Right hindlimb (tissue), 1 donor: Measurements from ENCODE around the gene PEPD.
A peak's percentile ranks its signal among the peaks of the same experiment; 100 is the strongest.

ENCODE experiments used
- DNase-seq: peaks from one replicate; pipeline ENCODE4 v3.0.0-alpha.2; 2018

PEPD gene

DNA sequence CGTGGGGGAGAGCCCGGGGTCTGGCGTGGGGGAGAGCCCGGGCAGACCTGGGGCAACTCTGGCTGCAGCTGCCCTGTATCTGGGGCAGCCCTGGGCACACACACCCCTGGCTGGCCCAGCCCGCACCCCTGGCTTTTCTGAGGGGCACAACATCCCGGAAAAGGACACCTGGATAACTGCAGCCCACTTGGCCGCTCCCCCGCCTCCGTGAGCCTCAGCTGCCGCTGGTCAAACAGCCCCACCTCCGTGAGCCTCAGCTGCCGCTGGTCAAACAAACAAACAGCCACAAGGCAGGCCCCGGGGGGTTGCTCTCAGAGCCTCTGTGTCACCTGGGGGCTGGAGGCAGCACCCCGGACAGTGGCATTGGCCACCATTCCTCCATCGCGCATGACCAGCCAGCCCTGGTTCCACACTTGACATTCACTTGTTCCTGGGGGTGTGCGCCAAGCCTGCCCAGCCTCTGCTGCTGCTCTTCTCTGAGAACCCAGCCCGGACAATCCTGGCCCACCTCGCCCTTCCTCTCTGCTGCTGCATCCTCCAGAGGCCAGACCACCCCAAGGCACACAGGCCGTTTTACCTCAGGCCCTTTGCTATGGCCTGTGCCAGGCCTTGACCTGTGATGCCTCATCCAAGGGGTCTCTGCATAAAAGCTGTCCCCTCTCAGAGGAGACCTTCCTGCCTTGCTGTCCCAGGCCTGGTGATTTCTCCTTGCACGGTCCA lies 128.1 kb downstream of the PEPD start:
- DNase-seq: peak; percentile 23

DNA sequence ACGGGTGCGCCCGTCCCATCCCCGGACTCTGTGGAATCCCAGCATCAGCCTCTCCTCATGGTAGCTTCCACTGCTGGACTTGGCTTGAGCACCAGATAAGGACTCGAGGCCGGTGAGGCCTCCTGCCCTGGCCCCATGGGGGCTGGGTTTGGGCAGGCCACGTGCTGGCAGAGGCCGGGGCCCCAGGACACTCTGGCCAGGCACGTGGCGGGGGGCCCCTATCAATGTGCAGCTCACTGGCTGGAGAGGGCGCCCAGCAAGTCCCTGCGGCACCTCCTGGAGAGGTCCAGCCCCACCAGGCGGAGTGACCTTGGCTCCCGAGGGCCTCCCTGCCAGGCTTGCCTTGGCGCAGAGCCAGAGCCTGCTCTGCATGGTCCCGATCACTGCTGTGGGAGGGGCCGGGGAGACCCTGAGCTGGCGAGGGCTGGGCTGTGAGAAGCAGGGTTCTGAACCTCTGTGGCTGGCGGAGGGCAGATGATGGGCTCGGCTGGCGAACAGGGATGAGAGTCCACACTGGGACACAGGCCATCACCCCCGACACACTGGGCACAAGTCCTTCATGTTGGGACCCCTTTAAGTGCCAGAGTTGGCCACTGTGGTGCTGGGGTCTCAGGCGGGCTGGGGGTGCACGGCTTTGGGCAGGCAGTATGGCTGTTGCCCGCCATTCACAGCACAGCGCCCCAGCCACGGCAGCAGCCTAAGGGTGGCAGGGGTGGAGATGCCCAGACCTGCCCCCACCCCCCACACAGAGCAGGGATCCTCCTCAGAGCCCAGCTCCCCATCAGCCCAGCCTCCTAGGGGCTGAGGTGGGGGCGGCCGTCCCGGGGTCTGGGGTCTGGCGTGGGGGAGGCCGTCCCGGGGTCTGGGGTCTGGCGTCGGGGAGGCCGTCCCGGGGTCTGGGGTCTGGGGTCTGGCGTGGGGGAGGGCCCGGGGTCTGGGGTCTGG lies 129.0 kb downstream of the PEPD start:
- peak; percentile 32 for DNase-seq

DNA sequence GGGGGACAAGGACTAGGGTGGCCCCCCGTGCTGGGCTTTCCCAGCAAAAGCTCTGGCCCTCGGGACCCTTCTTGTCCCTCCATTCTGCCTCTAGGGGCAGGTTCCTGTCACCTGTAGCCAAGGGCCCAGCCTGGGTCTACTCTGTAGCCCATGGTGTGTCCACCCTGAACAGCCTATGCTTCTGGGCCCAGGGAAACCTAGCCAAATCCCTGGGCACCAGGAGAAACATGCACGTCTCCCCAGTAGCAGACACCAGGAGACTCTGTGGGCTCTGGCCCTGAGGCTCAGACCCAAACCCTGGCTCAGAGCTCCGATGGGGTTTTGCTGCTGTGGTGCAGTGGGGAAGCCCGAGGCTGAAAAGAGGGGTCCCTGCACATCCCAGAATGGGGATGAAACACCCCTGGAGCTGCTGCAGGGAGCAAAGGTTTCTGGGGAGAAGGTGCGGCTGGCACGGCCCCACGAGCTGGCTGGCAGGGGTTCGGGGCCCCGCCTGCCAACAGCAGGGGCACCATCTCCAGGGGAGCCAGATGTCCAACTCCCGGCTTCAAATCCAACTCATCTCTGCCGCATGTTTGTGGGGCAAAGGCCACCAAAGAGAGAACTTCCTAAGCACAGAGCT lies 129.9 kb downstream of the PEPD start:
- no peak for DNase-seq

DNA sequence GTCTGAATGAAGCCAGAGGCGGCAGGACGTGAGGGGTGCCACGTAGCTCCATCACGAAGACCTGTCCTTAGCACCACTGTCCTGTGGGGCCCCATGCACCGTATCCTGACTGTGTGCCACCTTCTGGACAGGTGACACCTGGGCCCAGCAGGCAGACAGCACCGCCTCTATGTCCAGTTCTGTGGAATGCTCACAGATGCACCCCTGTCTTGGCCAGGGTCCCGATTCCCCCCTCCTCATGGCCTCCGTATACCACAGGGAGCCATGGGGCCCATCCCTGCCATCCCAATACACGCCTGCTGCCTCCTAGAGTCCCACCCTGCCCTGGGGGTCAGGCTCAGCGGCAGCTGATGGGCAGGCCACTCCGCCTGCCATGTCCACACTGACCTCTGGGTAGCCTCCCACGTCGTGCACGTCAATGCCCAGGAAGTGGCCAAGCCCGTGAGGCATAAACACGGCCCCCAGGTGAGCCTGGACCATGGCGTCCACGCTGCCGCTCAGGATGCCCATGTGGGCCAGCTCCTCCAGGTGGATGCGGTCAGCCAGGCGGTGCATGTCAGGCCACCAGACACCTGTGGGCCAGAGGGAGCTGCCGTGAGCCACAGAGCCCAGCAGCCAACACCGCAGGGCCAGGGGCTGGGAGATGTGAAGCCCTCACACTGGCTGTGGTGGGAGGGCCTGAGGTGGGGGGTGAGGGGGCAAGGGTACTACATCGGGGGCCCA lies 130.5 kb downstream of the PEPD start:
- peak; percentile 26 for DNase-seq

DNA sequence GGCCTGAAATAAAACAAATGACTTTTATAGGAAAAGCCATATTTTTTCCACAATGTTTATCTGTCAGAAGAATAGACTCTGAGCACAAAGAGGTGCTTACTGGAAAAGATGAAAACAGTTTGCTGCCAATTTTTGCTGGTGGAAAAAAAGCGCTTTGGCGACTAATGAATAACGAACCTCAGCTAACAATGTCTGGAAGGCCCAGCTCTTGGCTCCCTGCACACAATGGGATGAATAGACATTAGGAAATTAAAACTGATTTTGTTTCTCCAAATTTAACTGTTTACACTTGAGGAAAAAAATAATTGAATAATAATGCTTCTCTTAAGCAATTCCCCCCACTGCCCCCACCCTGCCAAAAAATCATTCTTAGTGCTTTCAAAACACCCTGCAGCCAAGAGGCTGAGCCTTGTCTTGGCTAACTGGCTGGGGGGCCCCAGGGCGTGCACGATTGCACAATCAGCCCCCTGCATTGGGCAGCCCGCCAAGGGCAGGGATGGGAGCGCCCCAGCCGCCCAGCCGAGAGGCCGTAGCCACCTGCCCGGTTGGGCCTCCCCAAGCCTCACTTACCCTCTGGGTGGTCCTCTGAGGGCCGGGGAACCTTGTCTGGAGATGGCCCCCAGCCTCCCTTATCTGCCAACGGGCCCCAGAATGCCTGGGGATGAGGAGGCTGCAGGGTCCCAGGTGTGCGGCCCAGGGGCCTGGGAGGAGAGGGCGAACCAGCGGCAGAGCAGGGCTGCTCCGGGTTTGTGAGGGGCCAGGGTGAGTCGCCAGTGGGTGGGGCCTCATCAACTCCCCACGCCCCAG lies 131.3 kb downstream of the PEPD start:
- peak; percentile 85 for DNase-seq

DNA sequence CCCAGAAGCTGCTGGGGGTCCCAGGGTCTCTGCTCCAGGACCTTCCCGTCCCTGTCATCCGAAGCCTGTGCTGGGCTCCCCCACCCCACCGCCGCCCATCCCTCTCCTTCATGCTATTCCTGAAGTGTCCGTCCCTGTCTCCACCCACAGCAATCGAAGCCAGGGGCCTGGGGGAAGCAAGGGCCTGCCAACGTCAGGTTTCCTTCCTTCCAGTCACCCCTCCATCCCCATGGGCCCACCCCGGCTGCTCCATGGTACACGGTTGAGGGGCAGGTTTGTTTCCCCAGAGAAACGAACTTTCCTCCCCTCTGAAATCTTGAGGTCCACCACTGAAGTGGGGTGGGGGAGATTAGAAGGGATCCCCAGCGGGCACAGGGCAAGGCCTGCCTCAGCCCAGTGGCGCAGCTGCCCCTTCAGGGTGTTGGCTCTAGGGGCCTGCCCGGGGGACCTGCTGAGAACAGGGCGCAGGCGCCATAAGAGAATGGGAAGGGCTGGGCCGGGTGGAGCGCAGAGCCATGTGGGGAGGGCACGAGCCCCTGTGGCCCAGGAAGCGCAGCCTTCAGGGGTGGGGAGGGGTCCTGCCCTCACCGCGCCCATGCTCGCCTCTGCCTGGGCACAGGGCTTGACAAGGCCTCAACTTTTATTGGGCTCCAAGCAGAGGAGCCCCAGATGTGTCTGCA lies 132.0 kb downstream of the PEPD start:
- peak; percentile 36 for DNase-seq

DNA sequence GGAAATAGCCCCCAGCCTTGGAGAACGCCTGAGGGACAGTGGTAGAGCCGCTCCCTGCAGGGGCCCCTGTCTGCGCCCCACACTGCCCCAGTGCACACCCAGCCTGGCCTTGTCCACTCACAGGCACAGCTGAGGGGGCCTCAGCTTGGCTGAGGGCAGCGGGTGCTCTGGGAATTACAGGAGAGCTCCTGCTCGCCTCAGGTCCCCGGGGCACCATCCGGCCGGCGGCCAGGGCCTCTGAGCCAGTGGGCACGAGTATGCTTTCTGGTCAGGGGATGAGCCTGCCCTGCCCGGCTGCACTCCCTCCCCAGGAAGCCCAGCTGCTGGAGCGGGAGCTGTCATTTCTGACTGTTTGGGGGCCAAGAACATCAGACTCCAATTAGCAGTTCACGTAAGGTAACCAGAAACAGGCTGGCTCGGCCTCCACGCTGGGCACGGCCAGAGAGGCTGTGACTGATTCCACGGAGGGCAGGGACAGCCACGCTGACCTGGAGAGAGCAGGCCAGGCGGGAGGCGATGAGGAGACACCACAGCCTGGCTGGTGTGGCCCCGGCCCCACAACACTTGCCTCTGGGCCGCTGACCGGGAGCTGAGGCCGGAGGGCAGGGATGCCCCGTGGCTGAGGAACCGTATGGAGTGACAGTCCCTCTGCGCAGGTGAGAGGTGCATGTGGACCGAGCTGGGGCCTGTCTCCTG lies 132.7 kb downstream of the PEPD start:
- peak; percentile 66 for DNase-seq

DNA sequence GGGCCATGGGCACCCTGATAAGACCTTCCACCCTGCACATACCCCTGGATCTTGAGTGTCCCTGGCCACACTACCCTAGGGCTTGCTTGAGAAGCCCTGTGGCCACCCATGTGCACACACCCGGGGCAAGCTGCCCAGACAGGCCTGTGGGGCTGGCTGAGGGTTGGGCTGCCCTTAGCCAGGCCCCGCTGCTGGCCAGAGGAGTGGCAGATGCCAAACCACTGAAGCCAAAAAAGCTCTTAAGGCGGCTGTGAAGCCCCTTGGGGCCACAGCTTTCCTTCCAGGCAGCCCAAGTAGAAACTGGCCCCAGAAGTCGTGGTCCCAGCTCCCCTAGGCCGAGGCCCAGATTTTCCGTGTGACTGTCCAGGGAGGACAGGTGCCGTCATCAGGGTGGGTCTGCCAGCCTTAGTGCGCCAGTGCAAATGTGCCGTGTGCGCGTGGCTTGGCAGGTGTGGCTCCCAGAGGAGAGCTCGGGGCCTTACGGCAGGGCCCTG lies 133.3 kb downstream of the PEPD start:
- peak; percentile 41 for DNase-seq

DNA sequence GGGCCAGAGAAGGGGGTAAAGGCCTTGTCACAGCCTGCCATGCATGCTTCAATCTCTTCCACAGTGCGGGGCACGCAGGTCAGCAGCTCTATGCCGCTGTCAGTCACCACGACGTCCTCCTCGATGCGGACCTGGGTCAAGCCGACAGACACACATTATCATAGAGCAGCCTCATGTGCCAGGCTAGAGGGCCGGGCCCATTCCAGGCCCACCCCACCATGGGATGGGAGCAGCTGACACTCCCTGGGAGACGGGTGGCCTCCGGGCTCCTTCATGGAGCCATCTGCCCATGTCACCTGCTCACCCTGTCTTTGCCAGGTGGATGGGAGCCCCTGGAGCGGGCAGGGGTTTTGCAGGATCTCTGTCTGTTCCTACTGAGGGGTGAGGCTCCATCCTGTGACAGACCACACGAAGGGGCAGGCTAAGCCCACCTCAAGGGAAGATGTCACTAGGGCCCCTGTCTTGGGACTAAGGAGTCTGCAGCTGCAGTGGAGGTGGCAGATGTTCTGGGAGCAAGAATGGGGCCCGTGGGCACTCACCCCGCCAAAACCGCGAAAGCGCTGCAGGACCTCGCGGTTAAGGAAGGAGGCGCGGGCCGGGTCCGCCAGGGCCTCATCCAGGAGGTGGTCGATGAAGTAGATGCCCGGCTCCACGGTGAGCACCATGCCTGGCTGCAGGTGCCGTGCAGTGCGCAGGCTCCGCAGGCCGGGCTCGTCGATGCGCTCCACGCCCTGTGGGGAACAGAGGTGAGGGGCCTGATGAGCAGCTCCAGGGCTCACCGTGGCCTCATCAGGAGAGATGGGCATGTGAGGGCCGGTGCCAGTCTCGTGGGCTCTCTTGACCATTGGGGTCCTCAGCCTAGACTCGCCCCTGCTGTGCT lies 134.0 kb downstream of the PEPD start:
- no peak for DNase-seq

DNA sequence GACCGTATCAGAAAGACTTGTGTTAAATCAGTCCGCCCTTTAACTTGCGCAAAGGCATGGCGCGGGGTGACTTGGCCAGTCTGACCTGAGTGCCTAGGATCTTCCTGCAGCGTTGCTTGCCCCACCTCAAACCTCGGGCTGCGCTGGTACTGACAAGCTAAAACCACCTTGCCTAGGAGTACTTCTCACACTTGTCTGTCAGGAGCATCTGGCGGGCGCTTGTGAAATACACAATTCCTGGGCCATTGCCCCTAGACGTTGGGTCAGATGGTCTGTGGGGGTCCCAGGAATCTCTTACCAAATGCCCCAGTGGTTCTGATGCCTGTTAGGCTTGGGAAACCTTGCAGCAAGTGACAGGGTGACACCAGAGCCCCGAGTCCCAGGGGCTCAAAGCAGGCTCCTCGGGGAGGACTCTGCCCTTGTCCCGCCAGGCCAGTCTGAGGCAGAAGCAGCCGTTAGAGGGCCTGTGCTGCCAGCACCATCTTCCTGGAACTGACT lies 135.2 kb downstream of the PEPD start:
- no peak for DNase-seq

DNA sequence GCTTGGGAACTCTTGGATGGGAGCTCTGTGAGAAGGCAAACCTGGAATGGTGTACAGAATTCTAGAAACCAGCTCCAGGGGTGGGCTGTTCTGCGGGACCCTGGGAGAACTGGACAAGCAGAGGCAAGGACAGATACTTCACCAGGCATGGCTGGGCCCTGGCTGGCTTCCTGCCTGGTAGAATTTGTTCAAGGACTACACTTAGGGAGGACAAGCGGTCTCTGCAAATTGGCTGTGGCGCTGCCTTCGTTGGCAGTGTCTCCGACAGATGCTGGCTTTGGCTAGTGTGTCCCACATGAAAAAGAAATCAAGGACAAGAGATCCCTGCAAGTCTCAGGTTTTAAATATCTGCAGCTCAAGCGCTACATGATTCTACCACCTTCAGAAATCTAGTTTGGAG lies 135.6 kb downstream of the PEPD start:
- peak; percentile 53 for DNase-seq

DNA sequence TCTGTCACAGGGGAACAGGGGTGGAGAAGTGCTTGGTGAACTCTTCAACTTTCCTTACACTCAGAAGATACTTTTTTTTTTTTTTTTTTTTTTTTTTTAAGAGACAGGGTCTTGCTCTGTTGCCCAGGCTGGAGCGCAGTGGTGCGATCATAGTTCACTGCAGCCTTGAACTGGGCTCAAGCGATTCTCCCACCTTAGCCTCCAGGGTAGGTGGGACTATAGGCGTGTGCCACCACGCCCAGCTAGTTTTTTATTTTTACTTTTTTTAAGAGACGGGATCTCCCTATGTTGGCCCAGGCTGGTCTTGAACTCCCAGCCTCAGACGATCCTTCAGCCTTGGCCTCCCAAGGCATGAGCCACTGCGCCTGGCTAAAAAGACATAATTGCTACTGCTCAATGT lies 136.6 kb downstream of the PEPD start:
- no peak for DNase-seq

DNA sequence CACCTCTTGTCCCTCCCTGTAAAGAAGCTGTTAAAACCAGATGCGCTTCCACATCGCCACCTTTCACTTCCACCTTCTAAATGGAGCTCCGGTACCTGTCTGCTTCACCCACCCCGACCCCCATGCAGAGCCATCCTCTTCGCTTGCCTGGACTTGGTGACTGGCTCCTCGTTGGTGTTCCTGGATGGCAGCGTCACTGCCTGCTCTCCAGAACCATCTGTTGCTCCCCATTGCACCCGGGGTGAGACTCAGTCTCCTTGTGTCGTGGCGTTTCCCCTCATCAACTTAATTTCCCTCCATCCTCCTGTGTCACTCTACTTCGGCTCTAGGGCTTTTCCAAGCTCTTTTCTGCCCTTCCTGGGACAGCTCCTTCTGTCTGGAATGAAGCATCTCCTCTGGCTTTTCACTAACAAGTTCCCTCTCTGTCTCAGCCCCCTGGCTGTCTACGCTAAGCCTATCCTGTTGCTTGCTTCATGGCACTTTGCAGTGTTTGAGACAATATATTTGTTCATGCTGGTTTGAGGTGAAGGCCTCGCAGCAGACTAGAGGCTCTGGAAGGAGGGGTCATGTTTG lies 137.8 kb downstream of the PEPD start:
- DNase-seq: no peak

DNA sequence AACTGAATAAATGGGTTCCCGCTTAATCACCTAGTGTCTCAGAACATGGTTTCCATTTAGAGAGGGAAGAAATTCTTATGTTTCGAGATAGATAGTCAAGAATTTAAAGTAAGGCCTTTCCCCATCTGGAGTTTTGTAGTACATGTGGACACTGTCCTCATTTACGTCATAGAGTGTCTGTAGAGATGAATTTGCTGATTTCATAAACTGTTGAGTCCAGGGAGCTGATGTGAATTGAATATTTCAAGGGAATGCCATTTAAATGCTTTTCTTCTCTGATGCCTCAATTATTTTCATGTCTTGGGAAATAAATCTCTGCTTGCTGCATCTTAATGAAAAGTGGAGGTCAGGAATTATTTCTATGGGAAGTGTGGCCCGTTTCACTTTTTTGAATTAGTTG lies 138.6 kb downstream of the PEPD start:
- DNase-seq: no peak

DNA sequence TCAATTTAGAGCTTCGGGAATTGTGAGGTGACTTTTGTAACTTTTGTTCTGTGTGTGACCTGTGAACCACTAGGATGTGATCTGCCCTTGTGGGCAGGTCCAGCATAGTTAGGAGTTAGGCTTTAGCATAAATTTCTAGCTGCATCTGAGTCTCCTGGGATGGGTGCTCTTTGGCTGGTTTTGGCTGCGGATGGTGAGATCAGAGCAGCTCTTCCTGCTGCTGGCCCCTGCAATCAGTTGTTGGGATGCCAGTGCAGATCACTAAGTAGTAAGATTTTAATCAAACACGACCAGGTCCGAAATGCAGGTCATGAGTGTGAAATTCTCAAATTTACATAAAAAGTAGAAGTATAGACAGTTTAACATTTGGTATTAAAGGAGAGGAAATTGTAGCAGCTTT lies 139.6 kb downstream of the PEPD start:
- DNase-seq: no peak

DNA sequence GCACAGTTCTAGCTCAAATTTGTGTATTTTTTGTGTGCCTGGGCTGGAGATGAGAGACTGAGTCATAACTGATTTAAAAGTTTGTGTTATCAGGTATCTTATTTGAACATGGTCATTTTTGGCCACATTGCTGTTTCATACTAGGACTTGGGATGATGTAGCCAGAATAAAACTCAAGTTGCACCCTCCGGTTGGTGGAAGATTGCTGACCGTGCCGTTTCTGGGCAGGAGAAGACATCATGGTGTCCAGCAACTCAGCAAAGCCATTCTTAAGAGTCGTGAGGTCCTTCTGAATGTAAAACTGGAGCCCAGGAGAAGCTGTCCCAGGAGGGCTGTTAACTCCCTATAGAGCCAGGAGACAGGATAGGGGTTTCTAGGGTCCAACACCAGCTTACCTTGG lies 140.5 kb downstream of the PEPD start:
- DNase-seq: no peak

DNA sequence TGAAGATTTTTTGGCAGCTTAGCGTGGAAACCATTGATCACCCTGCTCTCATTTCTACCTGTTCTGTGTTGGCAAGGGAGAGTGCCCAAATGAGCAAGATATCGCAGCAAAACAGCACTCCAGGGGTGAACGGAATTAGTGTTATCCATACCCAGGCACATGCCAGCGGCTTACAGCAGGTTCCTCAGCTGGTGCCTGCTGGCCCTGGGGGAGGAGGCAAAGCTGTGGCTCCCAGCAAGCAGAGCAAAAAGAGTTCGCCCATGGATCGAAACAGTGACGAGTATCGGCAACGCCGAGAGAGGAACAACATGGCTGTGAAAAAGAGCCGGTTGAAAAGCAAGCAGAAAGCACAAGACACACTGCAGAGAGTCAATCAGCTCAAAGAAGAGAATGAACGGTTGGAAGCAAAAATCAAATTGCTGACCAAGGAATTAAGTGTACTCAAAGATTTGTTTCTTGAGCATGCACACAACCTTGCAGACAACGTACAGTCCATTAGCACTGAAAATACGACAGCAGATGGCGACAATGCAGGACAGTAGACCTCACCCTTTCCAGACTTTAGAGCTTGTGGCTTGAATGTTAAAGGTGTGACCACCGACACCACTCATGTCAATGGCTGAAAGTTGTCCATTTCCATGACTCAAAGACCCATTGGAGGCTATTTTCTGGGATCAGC lies 142.3 kb downstream of the PEPD start:
- no peak for DNase-seq
